SK-N-SH treated with all-trans-retinoic acid at 6 μM for 48 hours (cell line): ENCODE measurements around the gene ATPAF2.

Experiments used
- ATAC-seq: fragments of 200-7000 bp; cut with Tn5 transposase; 3 replicates; pipeline ENCODE4 v1.9.1; 2020; ENCODE audit warnings: mild to moderate bottlenecking, moderate library complexity
- ARNTL ChIP-seq: fragments of 450-650 bp; formaldehyde crosslinking; IDR thresholded peaks from 2 replicates; pipeline ENCODE4 v1.5.0; 2020; ENCODE audit warnings: low read depth, mild to moderate bottlenecking, moderate library complexity, borderline replicate concordance
- BACH2 ChIP-seq: fragments of 250-450 bp; sonication (Bioruptor Pico); IDR thresholded peaks from 2 replicates; pipeline ENCODE4 v1.9.0; 2021; ENCODE audit warnings: mild to moderate bottlenecking, borderline replicate concordance
- CSDC2 ChIP-seq: fragments of 250-450 bp; sonication (Bioruptor Pico); IDR thresholded peaks from 2 replicates; pipeline ENCODE4 v1.5.0; 2020; ENCODE audit warnings: mild to moderate bottlenecking, moderate library complexity
- ESRRG ChIP-seq: fragments of 250-450 bp; sonication (Bioruptor Pico); IDR thresholded peaks from 2 replicates; pipeline ENCODE4 v1.6.1; 2021; ENCODE audit warnings: mild to moderate bottlenecking
- GLIS3 ChIP-seq: fragments of 250-450 bp; sonication (Bioruptor Pico); IDR thresholded peaks from 2 replicates; pipeline ENCODE4 v1.5.0; 2020; ENCODE audit warnings: mild to moderate bottlenecking, moderate library complexity
- ISL1 ChIP-seq: fragments of 250-450 bp; sonication (Bioruptor Pico); IDR thresholded peaks from 2 replicates; pipeline ENCODE4 v2.1.2; 2022; ENCODE audit warnings: mild to moderate bottlenecking, moderate library complexity
- OSR1 ChIP-seq: fragments of 250-450 bp; sonication (Bioruptor Pico); IDR thresholded peaks from 2 replicates; pipeline ENCODE4 v1.8.0; 2022; ENCODE audit warnings: moderate library complexity, mild to moderate bottlenecking, inconsistent platforms
- PPARA ChIP-seq: fragments of 250-450 bp; sonication (Bioruptor Pico); IDR thresholded peaks from 2 replicates; pipeline ENCODE4 v1.5.0; 2020; ENCODE audit warnings: mild to moderate bottlenecking, borderline replicate concordance
- RARB ChIP-seq: fragments of 250-450 bp; sonication (Bioruptor Pico); IDR thresholded peaks from 2 replicates; pipeline ENCODE4 v1.8.0; 2021; ENCODE audit warnings: mild to moderate bottlenecking, moderate library complexity
- SNAI2 ChIP-seq: fragments of 250-450 bp; sonication (Bioruptor Pico); IDR thresholded peaks from 2 replicates; pipeline ENCODE4 v1.5.0; 2020; ENCODE audit warnings: mild to moderate bottlenecking, moderate library complexity
- TCF4 ChIP-seq: fragments of 250-450 bp; sonication (Bioruptor Pico); IDR thresholded peaks from 2 replicates; pipeline ENCODE4 v1.8.0; 2021; ENCODE audit warnings: mild to moderate bottlenecking, moderate library complexity, borderline replicate concordance
- TOX ChIP-seq: fragments of 250-450 bp; sonication (Bioruptor Pico); IDR thresholded peaks from 2 replicates; pipeline ENCODE4 v1.8.0; 2021; ENCODE audit warnings: mild to moderate bottlenecking, moderate library complexity, borderline replicate concordance
- ZC3H10 ChIP-seq: fragments of 250-450 bp; sonication (Bioruptor Pico); IDR thresholded peaks from 2 replicates; pipeline ENCODE4 v1.5.1; 2021; ENCODE audit warnings: mild to moderate bottlenecking, moderate library complexity
- ZFP3 ChIP-seq: fragments of 250-450 bp; sonication (Bioruptor Pico); IDR thresholded peaks from 2 replicates; pipeline ENCODE4 v1.5.0; 2020; ENCODE audit warnings: mild to moderate bottlenecking, moderate library complexity
- ZFP30 ChIP-seq: fragments of 450-650 bp; formaldehyde crosslinking; IDR thresholded peaks from 2 replicates; pipeline ENCODE4 v1.5.0; 2022; ENCODE audit warnings: mild to moderate bottlenecking, moderate library complexity
- ZNF565 ChIP-seq: fragments of 450-650 bp; formaldehyde crosslinking; conservative IDR thresholded peaks from 2 replicates; pipeline ENCODE4 v1.5.0; 2020; ENCODE audit warnings: low read depth, mild to moderate bottlenecking, moderate library complexity
- ZNF70 ChIP-seq: fragments of 450-650 bp; formaldehyde crosslinking; IDR thresholded peaks from 2 replicates; pipeline ENCODE4 v1.5.0; 2020; ENCODE audit warnings: mild to moderate bottlenecking, moderate library complexity
- TF ChIP-seq, protein P1 (sequence below): fragments of 250-450 bp; sonication (Bioruptor Pico); IDR thresholded peaks from 2 replicates; pipeline ENCODE4 v1.8.0; 2020; ENCODE audit warnings: mild to moderate bottlenecking, moderate library complexity, borderline replicate concordance
- TF ChIP-seq, protein P2 (sequence below): fragments of 250-450 bp; sonication (Bioruptor Pico); IDR thresholded peaks from 2 replicates; pipeline ENCODE4 v1.8.0; 2021; ENCODE audit warnings: low read depth, mild to moderate bottlenecking, moderate library complexity, borderline replicate concordance
- TF ChIP-seq, protein P3 (sequence below): fragments of 250-450 bp; sonication (Bioruptor Pico); IDR thresholded peaks from 2 replicates; pipeline ENCODE4 v1.5.1; 2021; ENCODE audit warnings: mild to moderate bottlenecking, moderate library complexity
- TF ChIP-seq, protein P4 (sequence below): fragments of 250-450 bp; sonication (Bioruptor Pico); IDR thresholded peaks from 2 replicates; pipeline ENCODE4 v1.5.0; 2020; ENCODE audit warnings: mild to moderate bottlenecking, moderate library complexity
- TF ChIP-seq, protein P5 (sequence below): fragments of 250-450 bp; sonication (Bioruptor Pico); IDR thresholded peaks from 2 replicates; pipeline ENCODE4 v1.5.1; 2020; ENCODE audit warnings: low read depth, mild to moderate bottlenecking, moderate library complexity

ATPAF2 gene

DNA sequence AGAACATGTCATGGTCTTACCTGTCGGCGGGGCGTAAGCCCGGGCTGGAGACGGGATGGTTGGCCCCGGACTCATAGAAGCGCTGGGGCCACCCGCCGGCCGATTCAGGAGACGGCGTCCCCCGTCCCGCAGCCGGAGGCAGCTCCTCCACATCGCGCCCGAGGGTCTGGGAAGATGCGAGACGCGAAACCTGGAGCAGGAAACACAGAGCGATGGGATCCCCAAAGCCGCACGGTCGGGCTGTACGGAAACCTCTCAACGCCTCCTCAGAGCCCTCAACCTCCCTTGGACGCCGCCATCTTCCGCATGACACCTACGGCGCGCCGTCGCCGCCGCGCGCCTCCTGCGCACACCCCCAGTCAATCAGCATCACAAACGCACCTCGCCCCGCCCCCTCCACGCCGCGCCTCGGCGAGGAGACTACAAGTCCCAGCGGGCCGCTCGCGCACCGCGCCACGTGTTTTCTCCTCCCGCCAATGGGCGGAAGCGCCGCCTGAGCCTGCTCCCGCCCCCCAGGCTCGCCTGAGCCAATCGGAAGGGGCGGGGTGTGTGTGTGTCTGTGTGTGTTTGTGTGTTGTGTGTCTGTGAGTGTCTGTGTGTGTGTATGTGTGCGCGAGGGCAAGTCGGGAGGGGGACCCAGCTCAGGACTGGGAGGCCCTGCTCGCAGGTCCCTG lies at the start of gene ATPAF2, which contains the start of gene GID4:
Gene ATPAF2, minus strand, starts transcription at position 308 of the 674 bp plus-strand sequence. Its CDS starts 155 bp downstream, at position 153.
Gene GID4, plus strand, starts transcription at position 548 of the 674 bp plus-strand sequence. Its CDS starts 57 bp downstream, at position 605.
- TF ChIP-seq, protein P1, sequence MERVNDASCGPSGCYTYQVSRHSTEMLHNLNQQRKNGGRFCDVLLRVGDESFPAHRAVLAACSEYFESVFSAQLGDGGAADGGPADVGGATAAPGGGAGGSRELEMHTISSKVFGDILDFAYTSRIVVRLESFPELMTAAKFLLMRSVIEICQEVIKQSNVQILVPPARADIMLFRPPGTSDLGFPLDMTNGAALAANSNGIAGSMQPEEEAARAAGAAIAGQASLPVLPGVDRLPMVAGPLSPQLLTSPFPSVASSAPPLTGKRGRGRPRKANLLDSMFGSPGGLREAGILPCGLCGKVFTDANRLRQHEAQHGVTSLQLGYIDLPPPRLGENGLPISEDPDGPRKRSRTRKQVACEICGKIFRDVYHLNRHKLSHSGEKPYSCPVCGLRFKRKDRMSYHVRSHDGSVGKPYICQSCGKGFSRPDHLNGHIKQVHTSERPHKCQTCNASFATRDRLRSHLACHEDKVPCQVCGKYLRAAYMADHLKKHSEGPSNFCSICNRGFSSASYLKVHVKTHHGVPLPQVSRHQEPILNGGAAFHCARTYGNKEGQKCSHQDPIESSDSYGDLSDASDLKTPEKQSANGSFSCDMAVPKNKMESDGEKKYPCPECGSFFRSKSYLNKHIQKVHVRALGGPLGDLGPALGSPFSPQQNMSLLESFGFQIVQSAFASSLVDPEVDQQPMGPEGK: no peak
- TF ChIP-seq, protein P2, sequence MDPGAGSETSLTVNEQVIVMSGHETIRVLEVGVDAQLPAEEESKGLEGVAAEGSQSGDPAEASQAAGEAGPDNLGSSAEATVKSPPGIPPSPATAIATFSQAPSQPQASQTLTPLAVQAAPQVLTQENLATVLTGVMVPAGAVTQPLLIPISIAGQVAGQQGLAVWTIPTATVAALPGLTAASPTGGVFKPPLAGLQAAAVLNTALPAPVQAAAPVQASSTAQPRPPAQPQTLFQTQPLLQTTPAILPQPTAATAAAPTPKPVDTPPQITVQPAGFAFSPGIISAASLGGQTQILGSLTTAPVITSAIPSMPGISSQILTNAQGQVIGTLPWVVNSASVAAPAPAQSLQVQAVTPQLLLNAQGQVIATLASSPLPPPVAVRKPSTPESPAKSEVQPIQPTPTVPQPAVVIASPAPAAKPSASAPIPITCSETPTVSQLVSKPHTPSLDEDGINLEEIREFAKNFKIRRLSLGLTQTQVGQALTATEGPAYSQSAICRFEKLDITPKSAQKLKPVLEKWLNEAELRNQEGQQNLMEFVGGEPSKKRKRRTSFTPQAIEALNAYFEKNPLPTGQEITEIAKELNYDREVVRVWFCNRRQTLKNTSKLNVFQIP (CRISPR knock-in tag): no peak
- TF ChIP-seq ARNTL (CRISPR knock-in tag) (no peak), CSDC2 (CRISPR knock-in tag) (no peak), ISL1 (no peak), TCF4 (no peak), ZFP30 (CRISPR knock-in tag) (no peak), ZNF70 (CRISPR knock-in tag) (no peak), RARB (CRISPR knock-in tag) (no peak), ZNF565 (no peak), BACH2 (no peak), TOX (CRISPR knock-in tag) (no peak), ESRRG (CRISPR knock-in tag) (no peak), OSR1 (no peak), ZC3H10 (CRISPR knock-in tag) (no peak), ZFP3 (CRISPR knock-in tag) (no peak)
- TF ChIP-seq, protein P3, sequence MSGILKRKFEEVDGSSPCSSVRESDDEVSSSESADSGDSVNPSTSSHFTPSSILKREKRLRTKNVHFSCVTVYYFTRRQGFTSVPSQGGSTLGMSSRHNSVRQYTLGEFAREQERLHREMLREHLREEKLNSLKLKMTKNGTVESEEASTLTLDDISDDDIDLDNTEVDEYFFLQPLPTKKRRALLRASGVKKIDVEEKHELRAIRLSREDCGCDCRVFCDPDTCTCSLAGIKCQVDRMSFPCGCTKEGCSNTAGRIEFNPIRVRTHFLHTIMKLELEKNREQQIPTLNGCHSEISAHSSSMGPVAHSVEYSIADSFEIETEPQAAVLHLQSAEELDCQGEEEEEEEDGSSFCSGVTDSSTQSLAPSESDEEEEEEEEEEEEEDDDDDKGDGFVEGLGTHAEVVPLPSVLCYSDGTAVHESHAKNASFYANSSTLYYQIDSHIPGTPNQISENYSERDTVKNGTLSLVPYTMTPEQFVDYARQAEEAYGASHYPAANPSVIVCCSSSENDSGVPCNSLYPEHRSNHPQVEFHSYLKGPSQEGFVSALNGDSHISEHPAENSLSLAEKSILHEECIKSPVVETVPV (CRISPR knock-in tag): no peak
- TF ChIP-seq, protein P4, sequence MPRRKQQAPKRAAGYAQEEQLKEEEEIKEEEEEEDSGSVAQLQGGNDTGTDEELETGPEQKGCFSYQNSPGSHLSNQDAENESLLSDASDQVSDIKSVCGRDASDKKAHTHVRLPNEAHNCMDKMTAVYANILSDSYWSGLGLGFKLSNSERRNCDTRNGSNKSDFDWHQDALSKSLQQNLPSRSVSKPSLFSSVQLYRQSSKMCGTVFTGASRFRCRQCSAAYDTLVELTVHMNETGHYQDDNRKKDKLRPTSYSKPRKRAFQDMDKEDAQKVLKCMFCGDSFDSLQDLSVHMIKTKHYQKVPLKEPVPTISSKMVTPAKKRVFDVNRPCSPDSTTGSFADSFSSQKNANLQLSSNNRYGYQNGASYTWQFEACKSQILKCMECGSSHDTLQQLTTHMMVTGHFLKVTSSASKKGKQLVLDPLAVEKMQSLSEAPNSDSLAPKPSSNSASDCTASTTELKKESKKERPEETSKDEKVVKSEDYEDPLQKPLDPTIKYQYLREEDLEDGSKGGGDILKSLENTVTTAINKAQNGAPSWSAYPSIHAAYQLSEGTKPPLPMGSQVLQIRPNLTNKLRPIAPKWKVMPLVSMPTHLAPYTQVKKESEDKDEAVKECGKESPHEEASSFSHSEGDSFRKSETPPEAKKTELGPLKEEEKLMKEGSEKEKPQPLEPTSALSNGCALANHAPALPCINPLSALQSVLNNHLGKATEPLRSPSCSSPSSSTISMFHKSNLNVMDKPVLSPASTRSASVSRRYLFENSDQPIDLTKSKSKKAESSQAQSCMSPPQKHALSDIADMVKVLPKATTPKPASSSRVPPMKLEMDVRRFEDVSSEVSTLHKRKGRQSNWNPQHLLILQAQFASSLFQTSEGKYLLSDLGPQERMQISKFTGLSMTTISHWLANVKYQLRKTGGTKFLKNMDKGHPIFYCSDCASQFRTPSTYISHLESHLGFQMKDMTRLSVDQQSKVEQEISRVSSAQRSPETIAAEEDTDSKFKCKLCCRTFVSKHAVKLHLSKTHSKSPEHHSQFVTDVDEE: no peak
- TF ChIP-seq, protein P5, sequence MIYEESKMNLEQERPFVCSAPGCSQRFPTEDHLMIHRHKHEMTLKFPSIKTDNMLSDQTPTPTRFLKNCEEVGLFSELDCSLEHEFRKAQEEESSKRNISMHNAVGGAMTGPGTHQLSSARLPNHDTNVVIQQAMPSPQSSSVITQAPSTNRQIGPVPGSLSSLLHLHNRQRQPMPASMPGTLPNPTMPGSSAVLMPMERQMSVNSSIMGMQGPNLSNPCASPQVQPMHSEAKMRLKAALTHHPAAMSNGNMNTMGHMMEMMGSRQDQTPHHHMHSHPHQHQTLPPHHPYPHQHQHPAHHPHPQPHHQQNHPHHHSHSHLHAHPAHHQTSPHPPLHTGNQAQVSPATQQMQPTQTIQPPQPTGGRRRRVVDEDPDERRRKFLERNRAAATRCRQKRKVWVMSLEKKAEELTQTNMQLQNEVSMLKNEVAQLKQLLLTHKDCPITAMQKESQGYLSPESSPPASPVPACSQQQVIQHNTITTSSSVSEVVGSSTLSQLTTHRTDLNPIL (CRISPR knock-in tag): no peak
- ATAC-seq: peak; percentile 94

DNA sequence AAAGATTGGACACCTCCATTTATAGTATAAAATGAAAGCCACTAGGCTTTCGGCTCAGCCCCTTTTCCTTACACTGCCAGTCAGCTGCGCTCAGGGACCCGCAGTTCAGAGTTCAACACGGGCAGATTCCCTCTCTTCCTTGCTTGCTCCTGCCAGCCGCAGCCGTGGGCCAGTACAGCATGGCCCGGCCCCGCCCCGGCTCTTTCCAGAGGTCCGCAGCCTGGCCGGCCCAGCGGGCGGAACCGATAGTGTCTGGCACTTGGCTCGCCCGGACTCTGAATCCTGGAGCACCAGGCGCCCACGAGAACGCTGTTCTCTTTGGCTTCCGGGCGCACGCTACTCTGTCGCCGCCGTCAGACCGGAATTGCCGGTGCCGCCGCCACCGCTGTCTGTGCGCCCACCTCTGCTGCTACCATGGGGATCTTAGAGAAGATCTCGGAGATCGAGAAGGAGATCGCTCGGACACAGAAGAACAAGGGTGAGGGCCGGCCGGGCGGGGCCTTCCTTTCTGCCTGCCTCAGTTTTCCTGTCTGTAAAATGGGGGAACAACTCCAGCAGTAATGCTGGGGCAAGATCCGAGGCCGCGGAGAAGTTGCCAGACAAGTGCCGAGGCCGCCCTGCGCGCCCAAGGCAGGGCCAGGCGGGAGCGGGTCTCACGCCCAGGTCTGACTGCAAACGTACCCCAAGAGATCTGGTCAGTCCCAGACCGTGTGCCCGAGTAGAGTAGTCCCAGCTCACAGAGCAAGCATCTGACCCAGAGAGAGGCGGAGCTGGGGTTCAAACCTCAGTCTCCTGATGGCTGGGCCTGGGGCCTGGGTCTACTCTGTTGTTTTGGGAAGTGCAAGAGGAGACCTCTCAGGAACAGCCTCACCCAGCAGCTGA lies 48.9 kb upstream of the ATPAF2 start, which contains the start of gene DRG2:
Gene DRG2, plus strand, starts transcription at position 339 of the 882 bp plus-strand sequence. Its CDS starts 76 bp downstream, at position 415.
- peak; percentile 98 for ATAC-seq
- TF ChIP-seq SNAI2 (CRISPR knock-in tag) (no peak), RARB (CRISPR knock-in tag) (0 out of 2 replicates have a peak, but pooled peaks have one; percentile 15), ISL1 (no peak), BACH2 (no peak), ZNF70 (CRISPR knock-in tag) (0 out of 2 replicates have a peak, but pooled peaks have one; percentile 4), TOX (CRISPR knock-in tag) (no peak), ZFP3 (CRISPR knock-in tag) (no peak), ZFP30 (CRISPR knock-in tag) (no peak; the same call in 1 of the 2 replicates), PPARA (CRISPR knock-in tag) (no peak), GLIS3 (CRISPR knock-in tag) (no peak), CSDC2 (CRISPR knock-in tag) (no peak), OSR1 (no peak), ESRRG (CRISPR knock-in tag) (no peak)
- TF ChIP-seq, protein P1: no peak
- TF ChIP-seq, protein P2 (CRISPR knock-in tag): no peak
- TF ChIP-seq, protein P3 (CRISPR knock-in tag): no peak
